ENCODE results near the gene OR5AC2.

Gene OR5AC2, protein sequence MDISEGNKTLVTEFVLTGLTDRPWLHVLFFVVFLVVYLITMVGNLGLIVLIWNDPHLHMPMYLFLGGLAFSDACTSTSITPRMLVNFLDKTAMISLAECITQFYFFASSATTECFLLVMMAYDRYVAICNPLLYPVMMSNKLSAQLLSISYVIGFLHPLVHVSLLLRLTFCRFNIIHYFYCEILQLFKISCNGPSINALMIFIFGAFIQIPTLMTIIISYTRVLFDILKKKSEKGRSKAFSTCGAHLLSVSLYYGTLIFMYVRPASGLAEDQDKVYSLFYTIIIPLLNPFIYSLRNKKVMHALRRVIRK

GRCh38 chr3:98086873-98087272 lies at the start of gene OR5AC2:
Gene OR5AC2, plus strand, starts transcription at chr3:98087173. Its CDS starts 0 bp downstream, at chr3:98087173.
- DNase-seq (ENCODE audit: low spot score) = no peak

DNA sequence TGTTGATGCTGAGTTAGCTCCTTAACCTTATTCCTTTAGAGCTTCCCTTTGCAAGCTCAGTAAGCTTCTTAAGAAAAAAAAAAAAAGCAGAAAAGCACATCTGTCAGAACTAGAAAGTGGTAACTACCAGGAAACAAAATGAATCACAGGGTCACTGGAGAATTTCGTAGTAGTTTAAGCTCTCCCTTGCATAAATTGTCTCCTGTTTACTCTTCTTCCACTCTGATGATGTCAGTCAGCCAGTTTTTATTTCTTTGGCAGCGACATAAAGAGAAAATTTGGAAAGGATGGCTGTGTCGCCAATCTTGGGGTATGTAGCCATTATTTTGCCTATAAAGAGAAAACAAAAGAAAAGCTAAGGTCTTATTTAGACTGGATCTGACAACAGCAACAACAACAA lies 48.7 kb upstream of the OR5AC2 start:
- DNase-seq (ENCODE audit: low spot score) = peak; percentile 63

DNA sequence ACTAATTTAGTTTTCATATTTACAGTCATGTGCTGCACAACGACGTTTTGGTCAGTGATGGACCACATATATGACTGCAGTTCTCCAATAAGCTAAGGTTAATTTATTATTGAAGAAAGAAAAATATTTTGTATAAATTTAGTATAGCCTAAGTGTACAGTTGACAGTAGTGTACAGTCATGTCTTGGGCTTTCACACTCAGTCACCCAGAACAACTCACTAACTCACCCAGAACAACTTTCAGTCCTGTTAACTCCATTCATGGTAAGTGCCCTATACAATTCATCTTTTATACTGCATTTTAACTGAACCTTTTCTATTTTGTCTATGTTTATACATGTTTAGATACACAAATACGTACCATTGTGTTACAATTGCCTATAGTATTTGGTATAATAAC lies 48.1 kb upstream of the OR5AC2 start:
- DNase-seq (ENCODE audit: low spot score) = peak; percentile 30

DNA sequence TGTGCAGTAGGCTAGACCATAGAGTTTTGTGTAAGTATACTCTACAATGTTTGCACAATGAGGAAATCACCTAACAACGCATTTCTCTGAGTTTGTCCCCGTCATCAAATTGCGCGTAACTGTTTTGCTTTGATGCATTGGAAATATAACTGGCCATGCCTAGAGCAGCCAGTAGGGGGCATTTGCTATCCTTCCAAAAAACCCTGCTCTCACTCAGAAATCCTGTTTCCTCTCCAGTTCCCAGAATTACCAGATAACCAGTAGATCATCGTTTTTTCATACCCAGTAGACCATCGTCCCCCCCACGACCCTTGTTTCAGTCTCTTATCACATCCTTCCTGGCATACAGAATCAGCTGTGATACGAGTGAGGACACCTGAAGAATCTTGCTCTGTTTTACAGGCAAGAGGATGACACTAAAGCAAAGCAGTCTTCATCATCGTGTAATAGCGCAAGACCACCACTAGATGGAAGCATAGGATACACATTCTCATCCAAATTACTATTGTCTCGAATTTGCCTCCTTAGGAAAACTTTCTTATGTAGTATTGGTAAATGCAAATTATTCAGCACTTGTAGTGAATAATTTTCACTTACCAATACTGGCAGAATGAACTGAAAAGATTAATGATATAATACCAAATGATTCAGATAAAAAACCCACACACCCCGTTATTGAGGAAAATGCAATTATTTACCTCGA lies 47.5 kb upstream of the OR5AC2 start:
- DNase-seq (ENCODE audit: low spot score) = peak; percentile 84

GRCh38 chr3:98041350-98041749 lies 45.6 kb upstream of the OR5AC2 start:
- DNase-seq (ENCODE audit: low spot score) = no peak

GRCh38 chr3:98048586-98048985 lies 38.4 kb upstream of the OR5AC2 start:
- DNase-seq (ENCODE audit: low spot score) = no peak

- no peak for DNase-seq (ENCODE audit: low spot score)
Measured at GRCh38 chr3:98049271-98049670, 37.7 kb upstream of the OR5AC2 start.

- DNase-seq (ENCODE audit: low spot score) = no peak
Measured at GRCh38 chr3:98056035-98056434, 30.9 kb upstream of the OR5AC2 start.

DNA sequence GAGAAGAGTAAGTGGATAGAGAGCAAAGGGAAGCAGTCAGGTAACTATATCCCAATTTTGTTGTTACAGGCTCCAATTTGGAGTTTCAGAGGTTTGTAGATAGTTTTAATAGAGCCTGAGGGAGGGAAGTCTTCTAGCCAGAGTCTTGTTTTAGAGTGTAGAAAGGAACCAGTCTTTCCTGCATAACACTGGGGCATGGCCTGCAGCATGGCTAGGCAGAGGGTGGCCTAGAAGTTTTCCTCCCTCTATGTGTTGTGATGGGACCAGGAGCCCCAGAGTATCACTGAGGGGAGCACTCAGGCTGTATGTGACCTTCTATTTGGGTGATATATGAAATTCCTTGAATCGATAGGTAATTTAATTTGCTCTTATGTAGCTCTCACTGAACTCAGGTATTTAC lies 29.3 kb upstream of the OR5AC2 start:
- no peak for DNase-seq (ENCODE audit: low spot score)

- no peak for DNase-seq (ENCODE audit: low spot score)
Measured at GRCh38 chr3:98058244-98058960, 28.6 kb upstream of the OR5AC2 start.

DNA sequence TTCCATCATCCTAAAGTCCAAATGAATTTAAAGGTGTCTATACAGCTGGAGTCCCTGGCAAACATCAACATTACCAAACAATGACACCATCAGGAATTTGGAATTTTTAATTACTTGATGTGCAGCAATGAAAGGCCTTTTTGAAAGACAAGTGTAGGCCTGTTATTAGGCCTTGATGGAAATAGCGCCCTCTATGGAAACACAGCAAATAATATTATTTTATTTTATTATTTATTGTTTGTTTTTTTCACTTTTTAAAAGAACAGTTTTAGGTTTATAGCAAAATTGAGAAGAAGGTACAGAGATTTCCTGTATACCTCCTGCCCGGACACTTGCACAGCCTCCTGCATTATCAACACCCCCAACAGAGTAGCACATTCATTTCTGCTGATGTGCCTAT lies 18.1 kb upstream of the OR5AC2 start:
- DNase-seq (ENCODE audit: low spot score) = no peak

DNA sequence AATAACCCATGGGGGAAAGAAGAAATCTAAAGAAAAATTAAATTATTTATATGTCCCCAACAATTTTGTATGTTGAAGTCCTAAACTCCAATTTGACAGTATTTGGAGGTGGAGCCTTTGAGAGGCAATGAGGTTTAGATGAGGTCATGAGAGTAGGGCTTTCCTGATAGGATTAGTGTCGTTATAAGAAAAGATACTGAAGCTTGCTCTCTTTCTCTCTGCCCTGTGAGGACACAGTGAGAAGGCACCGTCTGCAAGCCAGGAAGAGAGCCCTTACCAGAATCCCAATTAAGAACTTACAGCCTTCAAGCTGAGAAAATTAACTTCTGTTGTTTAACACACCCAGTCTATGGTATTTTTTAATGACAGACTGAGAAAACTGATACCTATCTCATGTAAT lies 16.1 kb upstream of the OR5AC2 start:
- no peak for DNase-seq (ENCODE audit: low spot score)

- DNase-seq (ENCODE audit: low spot score) = no peak
Measured at GRCh38 chr3:98073486-98073885, 13.5 kb upstream of the OR5AC2 start.

DNA sequence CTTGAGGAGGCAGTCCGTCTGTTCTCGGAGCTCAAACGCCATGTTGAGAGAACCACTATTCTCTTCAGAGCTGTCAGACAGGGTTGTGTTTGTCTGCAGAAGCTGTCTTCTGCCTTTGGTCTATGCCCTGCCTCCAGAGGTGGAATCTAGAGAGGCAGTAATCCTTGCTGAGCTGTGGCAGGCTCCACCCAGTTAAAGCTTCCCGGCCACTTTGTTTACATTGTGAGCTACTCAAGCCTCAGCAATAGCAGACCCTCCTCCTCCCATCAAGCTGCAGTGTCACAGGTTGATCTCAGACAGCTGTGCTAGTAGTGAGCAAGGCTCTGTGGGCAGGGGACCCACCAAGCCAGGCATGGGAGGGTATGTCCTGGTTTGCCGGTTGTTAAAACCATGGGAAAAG lies 8.9 kb downstream of the OR5AC2 start:
- DNase-seq (ENCODE audit: low spot score) = no peak

DNA sequence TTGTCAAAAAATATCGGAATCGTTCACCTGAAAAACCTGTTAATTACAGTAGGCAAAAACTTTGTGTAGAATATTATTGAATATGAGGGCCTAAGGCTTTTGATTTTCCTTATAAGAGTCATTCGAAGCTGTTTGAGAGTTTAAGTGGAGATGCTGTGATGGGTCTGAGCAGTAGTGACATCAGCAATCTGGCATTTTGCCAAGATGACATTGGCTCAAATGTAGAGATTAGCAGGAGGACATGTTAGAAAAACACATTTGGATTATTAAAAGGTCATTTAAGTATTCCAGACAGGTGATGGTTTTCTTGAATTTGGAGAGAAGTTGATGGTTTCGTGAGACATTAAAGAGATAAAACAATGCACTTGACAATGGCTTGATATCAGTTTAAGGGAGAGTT lies 12.9 kb downstream of the OR5AC2 start:
- DNase-seq (ENCODE audit: low spot score) = no peak

DNA sequence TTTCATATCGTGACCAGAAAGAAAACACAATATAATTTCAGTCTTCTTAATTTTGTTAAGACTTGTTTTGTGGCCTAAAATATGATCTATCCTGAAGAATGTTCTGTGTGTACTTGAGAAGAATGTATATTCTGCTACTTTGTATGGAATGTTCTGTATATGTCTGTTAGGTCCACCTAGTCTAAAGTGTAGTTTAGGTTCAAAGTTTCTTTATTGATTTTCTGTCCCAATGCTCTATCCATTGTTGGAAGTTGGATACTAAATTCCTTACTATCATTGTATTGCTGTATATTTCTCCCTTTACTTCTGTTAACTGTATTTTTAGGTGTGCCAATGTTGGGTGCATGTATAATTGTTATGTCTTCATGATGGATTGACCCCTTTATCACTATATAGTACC lies 21.2 kb downstream of the OR5AC2 start:
- DNase-seq (ENCODE audit: low spot score) = no peak

- DNase-seq (ENCODE audit: low spot score) = no peak
Measured at GRCh38 chr3:98109807-98110549, 23.0 kb downstream of the OR5AC2 start.

- no peak for DNase-seq (ENCODE audit: low spot score)
Measured at GRCh38 chr3:98110550-98110908, 23.6 kb downstream of the OR5AC2 start.

DNA sequence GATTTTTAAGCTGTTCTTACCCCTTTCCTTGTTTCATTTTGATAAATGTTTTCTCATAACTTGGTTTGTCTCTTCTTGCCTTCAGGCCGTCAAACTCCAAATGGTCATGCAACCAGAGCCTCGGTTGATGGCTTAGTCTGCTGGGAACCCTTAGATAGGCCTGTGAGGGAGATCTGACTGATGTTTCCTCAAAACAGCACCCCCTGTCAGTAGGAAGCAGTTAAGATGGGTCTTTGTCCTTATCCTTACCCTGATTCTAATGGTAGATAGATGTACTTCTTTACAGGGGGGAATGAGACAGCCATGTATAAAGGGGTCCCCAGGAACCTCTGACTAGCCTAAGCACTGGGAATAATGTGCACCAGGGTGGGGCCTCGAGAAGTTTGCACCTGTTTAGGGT lies 27.3 kb downstream of the OR5AC2 start:
- no peak for DNase-seq (ENCODE audit: low spot score)

DNA sequence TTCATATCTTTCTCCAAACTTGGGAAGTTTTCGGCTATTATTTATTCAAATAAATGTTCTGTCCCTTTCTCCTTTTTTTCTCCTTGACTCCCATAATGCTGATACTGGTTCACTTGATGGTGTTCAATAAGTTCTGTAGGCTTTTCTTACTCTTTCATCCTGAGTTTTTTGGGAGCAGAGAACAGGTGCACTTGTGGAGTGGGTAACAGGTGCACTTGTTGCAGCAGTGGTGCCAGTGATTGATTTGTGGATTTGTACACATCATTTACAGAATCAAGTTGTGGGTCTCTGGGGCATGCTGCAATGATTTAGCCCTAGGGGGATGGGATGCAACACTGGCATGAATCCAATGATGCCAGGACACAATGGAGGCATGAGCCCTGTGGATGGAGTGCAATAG lies 28.7 kb downstream of the OR5AC2 start:
- no peak for DNase-seq (ENCODE audit: low spot score)

- no peak for DNase-seq (ENCODE audit: low spot score)
Measured at GRCh38 chr3:98130421-98130820, 43.4 kb downstream of the OR5AC2 start, which contains the start of gene OR5H1. Gene OR5H1, plus strand, starts transcription at chr3:98130721. Its CDS starts 1,977 bp downstream, at chr3:98132698.

GRCh38 chr3:98136631-98137030 lies 49.7 kb downstream of the OR5AC2 start:
- DNase-seq (ENCODE audit: low spot score) = no peak
